ENCODE results near the gene DHRS12.

Gene DHRS12

GRCh38 chr13:51804295-51805172 lies 571 bp upstream of the DHRS12 start:
- Histone ChIP-seq H3K27ac (replicated peaks; ENCODE audit: low read length) (no peak overlapping the region), H3K36me3 (replicated peaks in 1 of 2; ENCODE audit: control insufficient read depth in 2 of 2, insufficient read depth in 2 of 2, low read length in 2 of 2) (no peaks in the 10 kb centered on the region), H3K4ac (ENCODE audit: low read length) (no peak overlapping the region), H3K9me3 (replicated peaks in 1 of 2; ENCODE audit: control insufficient read depth in 2 of 2, insufficient read depth in 1 of 2, low read depth in 1 of 2, low read length in 2 of 2) (no peaks in the 10 kb centered on the region), H3K18ac (ENCODE audit: low read length) (no peak overlapping the region), H3K4me3 (ENCODE audit: low read length in 2 of 2) (peak overlapping the region; percentile 52 to 87), H2AK5ac (ENCODE audit: low read depth, low read length) (no peak overlapping the region), H4K8ac (ENCODE audit: low read depth, low read length) (no peak overlapping the region), H3K79me1 (ENCODE audit: low read depth, low read length) (no peaks in the 10 kb centered on the region), H3K4me1 (ENCODE audit: control insufficient read depth in 2 of 2, insufficient read depth in 1 of 2, low read depth in 1 of 2, low read length in 2 of 2) (peaks cover 26 to 32% of the 10 kb centered on the region in 2 donors), H2BK12ac (ENCODE audit: low read length) (no peak overlapping the region), H3K23ac (ENCODE audit: low read depth, low read length, poor library complexity) (peak overlapping the region; percentile 83), H3K9ac (ENCODE audit: low read depth, low read length, poor library complexity) (peak overlapping the region; percentile 83), H2BK15ac (ENCODE audit: low read length) (no peak overlapping the region), H2BK5ac (ENCODE audit: low read length) (no peak overlapping the region), H4K91ac (ENCODE audit: low read depth, low read length, poor library complexity) (no peak overlapping the region), H2AFZ (ENCODE audit: low read length) (peak overlapping the region; percentile 90), H3K27me3 (ENCODE audit: control insufficient read depth in 3 of 3, insufficient read depth in 3 of 3, low read depth in 1 of 3, low read length in 3 of 3) (no peaks in the 10 kb centered on the region), H2BK120ac (ENCODE audit: low read depth, low read length) (no peak overlapping the region), H3K4me2 (ENCODE audit: insufficient read depth, low read length, poor library complexity, severe bottlenecking) (peak overlapping the region; percentile 73), H3K14ac (ENCODE audit: low read length) (no peak overlapping the region)
- no peak for DNase-seq (ENCODE audit: low spot score)
- WGBS, 2 donors (ENCODE audit: extremely low coverage in 2 of 2, insufficient read length in 2 of 2, insufficient replicate concordance in 1 of 2) = no CpG with 5 or more reads among the region's 31 CpGs

- Histone ChIP-seq H3K14ac (ENCODE audit: low read length) (no peak overlapping the region), H3K9me3 (replicated peaks in 1 of 2; ENCODE audit: control insufficient read depth in 2 of 2, insufficient read depth in 1 of 2, low read depth in 1 of 2, low read length in 2 of 2) (no peaks in the 10 kb centered on the region), H3K4me2 (ENCODE audit: insufficient read depth, low read length, poor library complexity, severe bottlenecking) (peak overlapping the region; percentile 73), H2AK5ac (ENCODE audit: low read depth, low read length) (peak overlapping the region; percentile 48), H3K4me3 (ENCODE audit: low read length in 2 of 2) (peak overlapping the region; percentile 52 to 87), H2BK5ac (ENCODE audit: low read length) (peak overlapping the region; percentile 61), H3K79me1 (ENCODE audit: low read depth, low read length) (no peaks in the 10 kb centered on the region), H3K27ac (replicated peaks; ENCODE audit: low read length) (peak overlapping the region; percentile 87), H2BK15ac (ENCODE audit: low read length) (peak overlapping the region; percentile 40), H3K23ac (ENCODE audit: low read depth, low read length, poor library complexity) (no peak overlapping the region), H3K18ac (ENCODE audit: low read length) (peak overlapping the region; percentile 4), H3K4me1 (ENCODE audit: control insufficient read depth in 2 of 2, insufficient read depth in 1 of 2, low read depth in 1 of 2, low read length in 2 of 2) (peaks cover 26 to 36% of the 10 kb centered on the region in 2 donors), H4K8ac (ENCODE audit: low read depth, low read length) (no peak overlapping the region), H2BK120ac (ENCODE audit: low read depth, low read length) (no peak overlapping the region), H3K36me3 (replicated peaks in 1 of 2; ENCODE audit: control insufficient read depth in 2 of 2, insufficient read depth in 2 of 2, low read length in 2 of 2) (no peaks in the 10 kb centered on the region), H2BK12ac (ENCODE audit: low read length) (no peak overlapping the region), H4K91ac (ENCODE audit: low read depth, low read length, poor library complexity) (no peak overlapping the region), H3K4ac (ENCODE audit: low read length) (no peak overlapping the region), H3K9ac (ENCODE audit: low read depth, low read length, poor library complexity) (no peak overlapping the region), H2AFZ (ENCODE audit: low read length) (peak overlapping the region; percentile 90), H3K27me3 (ENCODE audit: control insufficient read depth in 3 of 3, insufficient read depth in 3 of 3, low read depth in 1 of 3, low read length in 3 of 3) (no peaks in the 10 kb centered on the region)
- no CpG with 5 or more reads among the region's 9 CpGs for WGBS, 2 donors (ENCODE audit: extremely low coverage in 2 of 2, insufficient read length in 2 of 2, insufficient replicate concordance in 1 of 2)
- DNase-seq (ENCODE audit: low spot score) = no peak
These were observed 1.1 kb downstream of the DHRS12 start for GRCh38 chr13:51802631-51803418.

GRCh38 chr13:51801631-51802099 lies 2.3 kb downstream of the DHRS12 start:
- Histone ChIP-seq H2BK120ac (ENCODE audit: low read depth, low read length) (no peak overlapping the region), H3K4me1 (ENCODE audit: control insufficient read depth in 2 of 2, insufficient read depth in 1 of 2, low read depth in 1 of 2, low read length in 2 of 2) (peaks cover 28 to 39% of the 10 kb centered on the region in 2 donors), H3K4me2 (ENCODE audit: insufficient read depth, low read length, poor library complexity, severe bottlenecking) (no peak overlapping the region), H3K27ac (replicated peaks; ENCODE audit: low read length) (peak overlapping the region; percentile 87), H4K8ac (ENCODE audit: low read depth, low read length) (no peak overlapping the region), H2BK5ac (ENCODE audit: low read length) (no peak overlapping the region), H4K91ac (ENCODE audit: low read depth, low read length, poor library complexity) (no peak overlapping the region), H3K23ac (ENCODE audit: low read depth, low read length, poor library complexity) (no peak overlapping the region), H3K79me1 (ENCODE audit: low read depth, low read length) (no peaks in the 10 kb centered on the region), H3K4me3 (ENCODE audit: low read length in 2 of 2) (no peak overlapping the region), H3K4ac (ENCODE audit: low read length) (no peak overlapping the region), H2BK12ac (ENCODE audit: low read length) (no peak overlapping the region), H2AFZ (ENCODE audit: low read length) (peak overlapping the region; percentile 44), H3K9me3 (replicated peaks in 1 of 2; ENCODE audit: control insufficient read depth in 2 of 2, insufficient read depth in 1 of 2, low read depth in 1 of 2, low read length in 2 of 2) (no peaks in the 10 kb centered on the region), H2BK15ac (ENCODE audit: low read length) (no peak overlapping the region), H2AK5ac (ENCODE audit: low read depth, low read length) (no peak overlapping the region), H3K27me3 (ENCODE audit: control insufficient read depth in 3 of 3, insufficient read depth in 3 of 3, low read depth in 1 of 3, low read length in 3 of 3) (no peaks in the 10 kb centered on the region), H3K36me3 (replicated peaks in 1 of 2; ENCODE audit: control insufficient read depth in 2 of 2, insufficient read depth in 2 of 2, low read length in 2 of 2) (peaks cover 0 to 1% of the 10 kb centered on the region in 2 donors), H3K9ac (ENCODE audit: low read depth, low read length, poor library complexity) (no peak overlapping the region), H3K14ac (ENCODE audit: low read length) (no peak overlapping the region), H3K18ac (ENCODE audit: low read length) (no peak overlapping the region)
- WGBS, 2 donors (ENCODE audit: extremely low coverage in 2 of 2, insufficient read length in 2 of 2, insufficient replicate concordance in 1 of 2) = no CpG with 5 or more reads among the region's 7 CpGs
- peak; percentile 64 for DNase-seq (ENCODE audit: low spot score)

GRCh38 chr13:51800486-51800885 lies 3.5 kb downstream of the DHRS12 start:
- peak overlapping the region; percentile 9 for H2BK5ac ChIP-seq (ENCODE audit: low read length)
- H3K4me1 ChIP-seq (ENCODE audit: control insufficient read depth in 2 of 2, insufficient read depth in 1 of 2, low read depth in 1 of 2, low read length in 2 of 2) = peaks cover 22 to 38% of the 10 kb centered on the region in 2 donors
- peak overlapping the region; percentile 79 for H2BK15ac ChIP-seq (ENCODE audit: low read length)
- no peaks in the 10 kb centered on the region for H3K79me1 ChIP-seq (ENCODE audit: low read depth, low read length)
- no peak for DNase-seq (ENCODE audit: low spot score)
- H2AFZ ChIP-seq (ENCODE audit: low read length) = no peak overlapping the region
- H3K14ac ChIP-seq (ENCODE audit: low read length) = no peak overlapping the region
- H3K9ac ChIP-seq (ENCODE audit: low read depth, low read length, poor library complexity) = no peak overlapping the region
- H2BK12ac ChIP-seq (ENCODE audit: low read length) = peak overlapping the region; percentile 47
- H4K91ac ChIP-seq (ENCODE audit: low read depth, low read length, poor library complexity) = no peak overlapping the region
- no peak overlapping the region for H3K23ac ChIP-seq (ENCODE audit: low read depth, low read length, poor library complexity)
- H3K4me3 ChIP-seq (ENCODE audit: low read length in 2 of 2) = no peak overlapping the region
- no peak overlapping the region for H3K4me2 ChIP-seq (ENCODE audit: insufficient read depth, low read length, poor library complexity, severe bottlenecking)
- no peaks in the 10 kb centered on the region for H3K9me3 ChIP-seq (replicated peaks in 1 of 2; ENCODE audit: control insufficient read depth in 2 of 2, insufficient read depth in 1 of 2, low read depth in 1 of 2, low read length in 2 of 2)
- H3K18ac ChIP-seq (ENCODE audit: low read length) = peak overlapping the region; percentile 68
- peaks cover 0 to 1% of the 10 kb centered on the region in 2 donors for H3K36me3 ChIP-seq (replicated peaks in 1 of 2; ENCODE audit: control insufficient read depth in 2 of 2, insufficient read depth in 2 of 2, low read length in 2 of 2)
- no CpG with 5 or more reads among the region's 5 CpGs for WGBS, 2 donors (ENCODE audit: extremely low coverage in 2 of 2, insufficient read length in 2 of 2, insufficient replicate concordance in 1 of 2)
- H3K27ac ChIP-seq (replicated peaks; ENCODE audit: low read length) = no peak overlapping the region
- peak overlapping the region; percentile 84 for H2BK120ac ChIP-seq (ENCODE audit: low read depth, low read length)
- H3K4ac ChIP-seq (ENCODE audit: low read length) = no peak overlapping the region
- no peak overlapping the region for H4K8ac ChIP-seq (ENCODE audit: low read depth, low read length)
- H2AK5ac ChIP-seq (ENCODE audit: low read depth, low read length) = peak overlapping the region; percentile 16
- no peaks in the 10 kb centered on the region for H3K27me3 ChIP-seq (ENCODE audit: control insufficient read depth in 3 of 3, insufficient read depth in 3 of 3, low read depth in 1 of 3, low read length in 3 of 3)

All from neuronal stem cell (in vitro differentiated cells).